Measurements from ENCODE around the gene MBTPS1.

DNA sequence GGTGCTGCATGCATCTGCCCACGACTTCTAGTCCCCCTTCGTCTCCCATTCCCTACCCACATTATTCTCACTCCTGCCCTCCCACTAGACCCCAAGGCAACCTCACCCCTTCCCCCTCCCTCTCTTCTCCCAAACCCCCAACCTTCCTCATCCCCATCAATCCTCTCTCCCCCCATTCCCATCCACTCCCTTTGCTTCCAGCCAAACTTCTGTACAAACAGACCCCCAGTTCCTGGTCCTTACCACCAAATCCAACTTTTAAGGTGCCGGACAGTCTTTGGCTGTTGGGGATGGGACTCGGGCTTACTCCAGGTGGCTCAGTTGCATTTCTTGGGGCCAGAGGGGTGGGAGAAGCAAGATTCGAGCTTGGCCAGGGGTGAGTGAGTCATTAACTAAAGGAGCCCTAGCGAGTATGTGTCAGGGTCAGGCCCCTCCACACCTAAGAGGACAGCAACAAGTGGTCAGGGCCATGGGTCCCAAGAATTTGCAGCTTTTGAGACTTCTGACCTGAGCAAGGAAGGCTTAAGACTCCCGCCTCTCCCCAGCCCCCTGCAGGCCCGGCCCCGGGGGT is 74.3 kb downstream of the MBTPS1 start, which contains the start of gene SLC38A8:
- TF ChIP-seq, protein P1, sequence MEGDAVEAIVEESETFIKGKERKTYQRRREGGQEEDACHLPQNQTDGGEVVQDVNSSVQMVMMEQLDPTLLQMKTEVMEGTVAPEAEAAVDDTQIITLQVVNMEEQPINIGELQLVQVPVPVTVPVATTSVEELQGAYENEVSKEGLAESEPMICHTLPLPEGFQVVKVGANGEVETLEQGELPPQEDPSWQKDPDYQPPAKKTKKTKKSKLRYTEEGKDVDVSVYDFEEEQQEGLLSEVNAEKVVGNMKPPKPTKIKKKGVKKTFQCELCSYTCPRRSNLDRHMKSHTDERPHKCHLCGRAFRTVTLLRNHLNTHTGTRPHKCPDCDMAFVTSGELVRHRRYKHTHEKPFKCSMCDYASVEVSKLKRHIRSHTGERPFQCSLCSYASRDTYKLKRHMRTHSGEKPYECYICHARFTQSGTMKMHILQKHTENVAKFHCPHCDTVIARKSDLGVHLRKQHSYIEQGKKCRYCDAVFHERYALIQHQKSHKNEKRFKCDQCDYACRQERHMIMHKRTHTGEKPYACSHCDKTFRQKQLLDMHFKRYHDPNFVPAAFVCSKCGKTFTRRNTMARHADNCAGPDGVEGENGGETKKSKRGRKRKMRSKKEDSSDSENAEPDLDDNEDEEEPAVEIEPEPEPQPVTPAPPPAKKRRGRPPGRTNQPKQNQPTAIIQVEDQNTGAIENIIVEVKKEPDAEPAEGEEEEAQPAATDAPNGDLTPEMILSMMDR (IDR thresholded peaks at IDR 0.05): no peak
- no peak for TF ChIP-seq EP300 (IDR thresholded peaks at IDR 0.05)

Measured in suprapubic skin (tissue), 3 donors.